Liver (tissue), 9 donors: ENCODE measurements around the gene DCAF5. TPM values are rescaled to one million over a fixed set of nuclear protein-coding genes. Genes with fewer than 3 reads are reported as not detected.

Source experiments
- DNase-seq: peaks from one replicate; pipeline ENCODE4 v3.0.0-alpha.2; 2017; ENCODE audit warnings: low spot score
- H3K27ac ChIP-seq, 2 donors: one replicate each; pipeline ENCODE4 v1.7.0; 2013; ENCODE audit warnings: inconsistent platforms in 2 of 2, low read length in 2 of 2, control low read depth in 1 of 2, low read depth in 1 of 2, mild to moderate bottlenecking in 1 of 2
- H3K27me3 ChIP-seq, 4 donors: one replicate each; pipeline versions ENCODE4 v1.6.1 to v1.7.0; 2013; ENCODE audit warnings: low read length in 3 of 4, inconsistent platforms in 1 of 4, mild to moderate bottlenecking in 1 of 4, moderate library complexity in 1 of 4; ENCODE audit not compliant: control insufficient read depth in 4 of 4, insufficient read depth in 4 of 4
- H3K36me3 ChIP-seq, 4 donors: one replicate each; pipeline versions ENCODE4 v1.6.1 to v1.7.0; 2013; ENCODE audit warnings: low read length in 3 of 4, mild to moderate bottlenecking in 3 of 4, low read depth in 1 of 4, moderate library complexity in 1 of 4; ENCODE audit not compliant: control insufficient read depth in 4 of 4, insufficient read depth in 3 of 4
- H3K4me1 ChIP-seq, 4 donors: one replicate each; pipeline versions ENCODE4 v1.6.1 to v1.7.0; 2013; ENCODE audit warnings: low read length in 3 of 4, mild to moderate bottlenecking in 3 of 4, moderate library complexity in 1 of 4; ENCODE audit not compliant: control insufficient read depth in 4 of 4, insufficient read depth in 4 of 4
- H3K4me3 ChIP-seq, 3 donors: one replicate each; pipeline versions ENCODE4 v1.6.1 to v1.7.0; 2013; ENCODE audit warnings: low read length in 3 of 3, control low read depth in 1 of 3, low read depth in 1 of 3, mild to moderate bottlenecking in 1 of 3
- H3K9ac ChIP-seq, 2 donors: one replicate each; pipeline ENCODE4 v1.7.0; 2013; ENCODE audit warnings: low read length in 2 of 2, mild to moderate bottlenecking in 2 of 2, moderate library complexity in 2 of 2, control low read depth in 1 of 2, low read depth in 1 of 2
- H3K9me3 ChIP-seq, 4 donors: one replicate each; pipeline versions ENCODE4 v1.6.1 to v1.7.0; 2013; ENCODE audit warnings: low read length in 3 of 4; ENCODE audit not compliant: control insufficient read depth in 4 of 4
- ATF3 ChIP-seq: IDR thresholded peaks from 2 replicates; pipeline ENCODE4 v1.6.1; 2016; ENCODE audit warnings: antibody characterized with exemption
- CTCF ChIP-seq: fragments of 150-350 bp; IDR thresholded peaks from 2 replicates; pipeline ENCODE4 v1.5.1; 2017; ENCODE audit warnings: improper control_type of control experiment, low read depth, low read length; ENCODE audit not compliant: missing input control
- EGR1 ChIP-seq, 2 donors: IDR thresholded peaks; 2 replicates each; pipeline ENCODE4 v1.6.1; 2016 to 2018; ENCODE audit warnings: antibody characterized with exemption in 2 of 2, low read depth in 2 of 2
- FOXA1 ChIP-seq: IDR thresholded peaks from 2 replicates; pipeline ENCODE4 v1.6.1; 2016; ENCODE audit warnings: antibody characterized with exemption
- FOXA2 ChIP-seq: IDR thresholded peaks from 2 replicates; pipeline ENCODE4 v1.6.1; 2016; ENCODE audit warnings: antibody characterized with exemption
- GABPA ChIP-seq, 2 donors: IDR thresholded peaks in 1 of 2; conservative IDR thresholded peaks in 1 of 2; 2 replicates each; pipeline ENCODE4 v1.6.1; 2016; ENCODE audit warnings: antibody characterized with exemption in 2 of 2, mild to moderate bottlenecking in 1 of 2, moderate library complexity in 1 of 2
- HNF4A ChIP-seq, 2 donors: conservative IDR thresholded peaks; 2 replicates each; pipeline ENCODE4 v1.6.1; 2016; ENCODE audit warnings: antibody characterized with exemption in 2 of 2, mild to moderate bottlenecking in 2 of 2
- HNF4G ChIP-seq: IDR thresholded peaks from 2 replicates; pipeline ENCODE4 v1.6.1; 2016; ENCODE audit warnings: antibody characterized with exemption
- JUND ChIP-seq, 2 donors: IDR thresholded peaks; 2 replicates each; pipeline ENCODE4 v1.6.1; 2016; ENCODE audit warnings: antibody characterized with exemption in 2 of 2
- MAX ChIP-seq: IDR thresholded peaks from 2 replicates; pipeline ENCODE4 v1.6.1; 2016; ENCODE audit warnings: antibody characterized with exemption
- NR2F2 ChIP-seq: IDR thresholded peaks from 2 replicates; pipeline ENCODE4 v1.6.1; 2016; ENCODE audit warnings: antibody characterized with exemption
- RAD21 ChIP-seq, 2 donors: IDR thresholded peaks; 2 replicates each; pipeline ENCODE4 v1.6.1; 2016; ENCODE audit warnings: antibody characterized with exemption in 2 of 2, mild to moderate bottlenecking in 2 of 2
- REST ChIP-seq: IDR thresholded peaks from 2 replicates; pipeline ENCODE4 v1.6.1; 2016; ENCODE audit warnings: antibody characterized with exemption, mild to moderate bottlenecking
- RXRA ChIP-seq, 2 donors: IDR thresholded peaks; 2 replicates each; pipeline ENCODE4 v1.6.1; 2017 to 2018; ENCODE audit warnings: antibody characterized with exemption in 2 of 2, mild to moderate bottlenecking in 1 of 2
- SP1 ChIP-seq: IDR thresholded peaks from 2 replicates; pipeline ENCODE4 v1.6.1; 2018; ENCODE audit warnings: antibody characterized with exemption, mild to moderate bottlenecking
- TAF1 ChIP-seq: conservative IDR thresholded peaks from 2 replicates; pipeline ENCODE4 v1.6.1; 2016; ENCODE audit warnings: antibody characterized with exemption, mild to moderate bottlenecking
- YY1 ChIP-seq: IDR thresholded peaks from 2 replicates; pipeline ENCODE4 v1.6.1; 2016; ENCODE audit warnings: antibody characterized with exemption, mild to moderate bottlenecking
- ZBTB33 ChIP-seq: IDR thresholded peaks from 2 replicates; pipeline ENCODE4 v1.6.1; 2016; ENCODE audit warnings: antibody characterized with exemption
- WGBS: extraction: QIAGEN DNeasy Blood & Tissue Kit; methylation state at CpG from one replicate; pipeline ENCODE4 v1.1.7; 2013; 5-methylcytosine and 5-hydroxymethylcytosine counted together
- polyA plus RNA-seq, 2 donors: library from polyadenylated mRNA; stranded (reverse) in 1 of 2; unstranded in 1 of 2; fragments of 200-250 nt in 1 of 2; fragments of >200 nt in 1 of 2; fragmentation: Nextera tagmentation in 1 of 2; extraction: Ambion mirVana in 1 of 2; gene quantifications; one replicate each; pipeline versions ENCODE4 v1.2.1 to v1.2.3, GENCODE V29; 2013 to 2015
- total RNA-seq, 2 donors: library from RNA; depleted of rRNA; stranded (reverse); fragments of >200 nt; gene quantifications; one replicate each; pipeline ENCODE4 v1.2.3, GENCODE V29; 2014
- donor health status: healthy.
- donor health status: healthy.
- donor health status: healthy.
- donor health status: healthy.
- donor health status: healthy.

DCAF5 gene
- total and polyA plus RNA-seq, 4 donors: 12.9 to 18.1 (median 14.5) TPM

- no peaks in the 10 kb centered on the region for H3K27me3 ChIP-seq
- H3K36me3 ChIP-seq: peaks cover 4 to 30% (median 23%) of the 10 kb centered on the region in 4 donors
- no peak for DNase-seq
- TF ChIP-seq EGR1 (IDR thresholded peaks at IDR 0.05; ENCODE audit: low read depth in 2 of 2) (no peak), RAD21 (IDR thresholded peaks at IDR 0.05) (no peak), CTCF (no peak), HNF4G (no peak), RXRA (IDR thresholded peaks at IDR 0.05) (no peak), GABPA (IDR thresholded peaks at IDR 0.05 in 1 of 2, conservative IDR thresholded peaks at IDR 0.05 in 1 of 2) (no peak), FOXA2 (no peak), YY1 (no peak), HNF4A (conservative IDR thresholded peaks at IDR 0.05) (no peak), FOXA1 (no peak), ATF3 (no peak), TAF1 (no peak), NR2F2 (no peak), REST (no peak), ZBTB33 (no peak), SP1 (no peak), MAX (no peak), JUND (IDR thresholded peaks at IDR 0.05) (no peak)
- no peaks in the 10 kb centered on the region for H3K9me3 ChIP-seq
- no peak overlapping the region for H3K27ac ChIP-seq
- no peak overlapping the region for H3K9ac ChIP-seq
- WGBS: 94% methylated on average over 5 of the region's 5 CpGs
- no peaks in the 10 kb centered on the region for H3K4me1 ChIP-seq
- no peak overlapping the region for H3K4me3 ChIP-seq
These were observed 79.5 kb downstream of the DCAF5 start for GRCh38 chr14:69073429-69073828.
